H9 (cell line): ENCODE data around the gene FMNL3. TPM values are rescaled to one million over a fixed set of nuclear protein-coding genes. Genes with fewer than 3 reads are reported as not detected.
A peak's percentile ranks its signal among the peaks of the same experiment; 100 is the strongest.

Experiments used
- DNase-seq: peaks from one replicate; pipeline ENCODE4 v3.0.0-alpha.2; 2017
- H2AFZ ChIP-seq: one replicate; pipeline ENCODE4 v1.6.1; 2013; ENCODE audit warnings: mild to moderate bottlenecking, low read length, control low read depth, moderate library complexity
- H2AK5ac ChIP-seq: 2 replicates; pipeline ENCODE4 v1.6.1; 2013; ENCODE audit warnings: low read length, control low read depth, mixed read lengths; ENCODE audit not compliant: insufficient read length
- H2BK120ac ChIP-seq: one replicate; pipeline ENCODE4 v1.6.1; 2013; ENCODE audit warnings: low read depth, mild to moderate bottlenecking, low read length, control low read depth, inconsistent platforms; ENCODE audit not compliant: poor library complexity, severe bottlenecking
- H2BK12ac ChIP-seq: 2 replicates; pipeline ENCODE4 v1.6.1; 2013; ENCODE audit warnings: low read length, control low read depth, mixed read lengths, low read depth; ENCODE audit not compliant: insufficient read length
- H2BK15ac ChIP-seq: 2 replicates; pipeline ENCODE4 v1.6.1; 2013; ENCODE audit warnings: low read depth, low read length, control low read depth
- H2BK20ac ChIP-seq: one replicate; pipeline ENCODE4 v1.6.1; 2013; ENCODE audit warnings: low read depth, mild to moderate bottlenecking, low read length, control low read depth, inconsistent platforms; ENCODE audit not compliant: poor library complexity, severe bottlenecking
- H2BK5ac ChIP-seq: 2 replicates; pipeline ENCODE4 v1.6.1; 2013; ENCODE audit warnings: low read length, control low read depth, mixed read lengths; ENCODE audit not compliant: insufficient read length
- H3K14ac ChIP-seq: 2 replicates; pipeline ENCODE4 v1.6.1; 2013; ENCODE audit warnings: low read length, control low read depth; ENCODE audit not compliant: insufficient read depth
- H3K18ac ChIP-seq: 2 replicates; pipeline ENCODE4 v1.6.1; 2013; ENCODE audit warnings: low read depth, mild to moderate bottlenecking, mixed read lengths, low read length, control low read depth; ENCODE audit not compliant: insufficient read length
- H3K23ac ChIP-seq: 2 replicates; pipeline ENCODE4 v1.6.1; 2013; ENCODE audit warnings: low read length, control low read depth, mixed read lengths, low read depth; ENCODE audit not compliant: insufficient read length
- H3K23me2 ChIP-seq: 2 replicates; pipeline ENCODE4 v1.6.1; 2013; ENCODE audit warnings: low read depth, mild to moderate bottlenecking, mixed read lengths, low read length, control low read depth; ENCODE audit not compliant: insufficient read length, poor library complexity, severe bottlenecking
- H3K27ac ChIP-seq: 2 replicates; pipeline ENCODE4 v1.5.1; 2013; ENCODE audit warnings: low read length, control low read depth, mixed read lengths, low read depth; ENCODE audit not compliant: insufficient read length
- H3K27me3 ChIP-seq: 2 replicates; pipeline ENCODE4 v1.6.1; 2013; ENCODE audit warnings: low read length, control low read depth, inconsistent platforms; ENCODE audit not compliant: insufficient read depth
- H3K4ac ChIP-seq: 2 replicates; pipeline ENCODE4 v1.6.1; 2013; ENCODE audit warnings: low read depth, mild to moderate bottlenecking, control low read depth, inconsistent platforms, low read length, moderate library complexity
- H3K4me1 ChIP-seq: 2 replicates; pipeline ENCODE4 v1.6.1; 2013; ENCODE audit warnings: low read length, control low read depth, inconsistent platforms; ENCODE audit not compliant: insufficient read depth
- H3K4me2 ChIP-seq: 2 replicates; pipeline ENCODE4 v1.6.1; 2013; ENCODE audit warnings: low read length, control low read depth, mixed read lengths; ENCODE audit not compliant: insufficient read length, insufficient read depth
- H3K56ac ChIP-seq: 2 replicates; pipeline ENCODE4 v1.6.1; 2013; ENCODE audit warnings: low read depth, mild to moderate bottlenecking, mixed read lengths, low read length, control low read depth; ENCODE audit not compliant: insufficient read length
- H3K79me1 ChIP-seq: 2 replicates; pipeline ENCODE4 v1.6.1; 2013; ENCODE audit warnings: low read depth, mild to moderate bottlenecking, moderate library complexity, low read length, control low read depth, inconsistent platforms; ENCODE audit not compliant: insufficient read depth, poor library complexity, severe bottlenecking
- H3K79me2 ChIP-seq: 2 replicates; pipeline ENCODE4 v1.6.1; 2013; ENCODE audit warnings: low read length, control low read depth, inconsistent platforms; ENCODE audit not compliant: insufficient read depth
- H3K9ac ChIP-seq: 2 replicates; pipeline ENCODE4 v1.6.1; 2013; ENCODE audit warnings: low read length, control low read depth, mixed read lengths; ENCODE audit not compliant: insufficient read length; ENCODE audit errors: extremely low read depth
- H3K9me3 ChIP-seq: one replicate; pipeline ENCODE4 v1.6.1; 2013; ENCODE audit warnings: low read depth, low read length, inconsistent platforms; ENCODE audit not compliant: control insufficient read depth
- H3T11ph ChIP-seq: one replicate; pipeline ENCODE4 v1.6.1; 2013; ENCODE audit warnings: mild to moderate bottlenecking, low read length, control low read depth, inconsistent platforms
- H4K20me1 ChIP-seq: one replicate; pipeline ENCODE4 v1.6.1; 2013; ENCODE audit not compliant: control insufficient read depth, insufficient read length, insufficient read depth
- H4K5ac ChIP-seq: 2 replicates; pipeline ENCODE4 v1.6.1; 2013; ENCODE audit warnings: low read depth, mild to moderate bottlenecking, mixed read lengths, low read length, control low read depth; ENCODE audit not compliant: insufficient read length
- H4K8ac ChIP-seq: replicated peaks from 2 replicates; pipeline ENCODE4 v1.6.1; 2013; ENCODE audit warnings: low read length, control low read depth, mixed read lengths, low read depth; ENCODE audit not compliant: insufficient read length
- H4K91ac ChIP-seq: 2 replicates; pipeline ENCODE4 v1.6.1; 2013; ENCODE audit warnings: low read depth, mild to moderate bottlenecking, moderate library complexity, mixed read lengths, low read length, control low read depth; ENCODE audit not compliant: insufficient read length
- H3K27ac Mint-ChIP-seq, 3 experiments: 2 replicates in 2 of 3; 3 replicates in 1 of 3; pipeline ENCODE4 v1.8.0; 2020 to 2021; ENCODE audit warnings: mixed read lengths in 3 of 3, mild to moderate bottlenecking in 1 of 3, moderate library complexity in 1 of 3
- H3K27me3 Mint-ChIP-seq: 2 replicates; pipeline ENCODE4 v1.8.0; 2021; ENCODE audit warnings: low read depth, mild to moderate bottlenecking, moderate library complexity, mixed read lengths
- H3K36me3 Mint-ChIP-seq, 3 experiments: 2 replicates in 2 of 3; 3 replicates in 1 of 3; pipeline ENCODE4 v1.8.0; 2020 to 2021; ENCODE audit warnings: low read depth in 3 of 3, mixed read lengths in 3 of 3; ENCODE audit not compliant: insufficient read depth in 1 of 3
- H3K4me1 Mint-ChIP-seq, 2 experiments: 2 replicates each; pipeline ENCODE4 v1.8.0; 2020; ENCODE audit warnings: mixed read lengths in 2 of 2
- H3K4me3 Mint-ChIP-seq, 2 experiments: 2 replicates in 1 of 2; 3 replicates in 1 of 2; pipeline ENCODE4 v1.8.0; 2020 to 2021; ENCODE audit warnings: mild to moderate bottlenecking in 2 of 2, mixed read lengths in 2 of 2, moderate library complexity in 1 of 2
- H3K9me3 Mint-ChIP-seq, 2 experiments: 2 replicates in 1 of 2; 3 replicates in 1 of 2; pipeline ENCODE4 v1.8.0; 2020; ENCODE audit warnings: mild to moderate bottlenecking in 2 of 2, mixed read lengths in 2 of 2, moderate library complexity in 1 of 2
- WGBS: extraction: QIAGEN DNeasy Blood & Tissue Kit; methylation state at CpG from one replicate; pipeline ENCODE4 v1.1.7; 2013; ENCODE audit warnings: missing lambda C conversion rate, low lambda C conversion rate, mixed read lengths; ENCODE audit not compliant: insufficient read length; ENCODE audit errors: extremely low coverage; 5-methylcytosine and 5-hydroxymethylcytosine counted together
- total RNA-seq: library from RNA; stranded (reverse); gene quantifications from 2 replicates; pipeline ENCODE4 v1.2.1, GENCODE V29; 2021
- TF ChIP-seq, protein P1 (sequence below): fragments of 200-600 bp; sonication (generic); conservative IDR thresholded peaks from 3 replicates; pipeline ENCODE4 v1.8.0; 2021; ENCODE audit warnings: antibody characterized with exemption, mild to moderate bottlenecking

FMNL3 gene
- total RNA-seq, 1 experiment from 2014 or later: 22.8 TPM

DNA sequence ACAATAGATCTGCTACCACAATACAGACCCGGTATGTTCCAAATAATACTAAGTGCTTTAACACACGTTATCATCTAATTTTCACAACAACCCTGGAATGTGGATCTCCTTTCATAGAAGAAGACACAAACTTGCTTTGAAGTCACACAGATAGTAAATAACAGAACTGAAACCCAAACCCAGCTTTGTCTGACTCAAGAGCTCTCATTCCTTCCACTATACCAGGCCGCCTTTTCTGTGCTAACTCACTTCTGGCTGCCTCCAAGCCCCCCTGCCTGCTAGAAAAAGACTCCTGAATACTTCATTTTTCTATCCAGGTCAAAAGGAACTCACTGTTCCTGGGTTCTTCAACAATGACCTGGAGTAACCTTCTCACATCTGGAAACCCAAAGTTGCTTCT is 46.0 kb downstream of the FMNL3 start:
- Histone ChIP-seq H2BK20ac (no peak overlapping the region), H2AK5ac (no peak overlapping the region), H3K4ac (no peak overlapping the region), H3K79me1 (no peaks in the 10 kb centered on the region), H2AFZ (no peak overlapping the region), H2BK5ac (no peak overlapping the region), H2BK120ac (no peak overlapping the region), H3K14ac (no peak overlapping the region), H3T11ph (no peak overlapping the region), H3K18ac (no peak overlapping the region), H4K20me1 (no peaks in the 10 kb centered on the region), H3K4me1 (peaks cover 6% of the 10 kb centered on the region; the same call in 1 of the 2 replicates), H3K27me3 (no peaks in the 10 kb centered on the region), H3K56ac (no peak overlapping the region), H3K23me2 (no peaks in the 10 kb centered on the region), H4K5ac (no peak overlapping the region), H3K9me3 (no peaks in the 10 kb centered on the region), H3K79me2 (no peaks in the 10 kb centered on the region), H3K9ac (no peak overlapping the region), H4K8ac (no peak overlapping the region), H2BK12ac (no peak overlapping the region), H2BK15ac (no peak overlapping the region), H4K91ac (no peak overlapping the region), H3K27ac (no peak overlapping the region), H3K23ac (no peak overlapping the region), H3K4me2 (no peak overlapping the region)
- Mint-ChIP-seq H3K27me3 (no peaks in the 10 kb centered on the region), H3K27ac (peak overlapping the region in 1 of 3 experiments; percentile 55; a peak in 2 of 7 replicates), H3K9me3 (no peaks in the 10 kb centered on the region), H3K36me3 (peaks cover 23 to 45% (median 24%) of the 10 kb centered on the region in 3 experiments; a peak in 6 of 7 replicates), H3K4me3 (no peak overlapping the region), H3K4me1 (peaks cover 10 to 16% of the 10 kb centered on the region in 2 experiments)
- DNase-seq: no peak
- TF ChIP-seq, protein P1, sequence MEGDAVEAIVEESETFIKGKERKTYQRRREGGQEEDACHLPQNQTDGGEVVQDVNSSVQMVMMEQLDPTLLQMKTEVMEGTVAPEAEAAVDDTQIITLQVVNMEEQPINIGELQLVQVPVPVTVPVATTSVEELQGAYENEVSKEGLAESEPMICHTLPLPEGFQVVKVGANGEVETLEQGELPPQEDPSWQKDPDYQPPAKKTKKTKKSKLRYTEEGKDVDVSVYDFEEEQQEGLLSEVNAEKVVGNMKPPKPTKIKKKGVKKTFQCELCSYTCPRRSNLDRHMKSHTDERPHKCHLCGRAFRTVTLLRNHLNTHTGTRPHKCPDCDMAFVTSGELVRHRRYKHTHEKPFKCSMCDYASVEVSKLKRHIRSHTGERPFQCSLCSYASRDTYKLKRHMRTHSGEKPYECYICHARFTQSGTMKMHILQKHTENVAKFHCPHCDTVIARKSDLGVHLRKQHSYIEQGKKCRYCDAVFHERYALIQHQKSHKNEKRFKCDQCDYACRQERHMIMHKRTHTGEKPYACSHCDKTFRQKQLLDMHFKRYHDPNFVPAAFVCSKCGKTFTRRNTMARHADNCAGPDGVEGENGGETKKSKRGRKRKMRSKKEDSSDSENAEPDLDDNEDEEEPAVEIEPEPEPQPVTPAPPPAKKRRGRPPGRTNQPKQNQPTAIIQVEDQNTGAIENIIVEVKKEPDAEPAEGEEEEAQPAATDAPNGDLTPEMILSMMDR: no peak
- WGBS: no CpG with 5 or more reads among the region's 3 CpGs
